GM23338 (cell line): ENCODE results near the gene KIF6. TPM values are rescaled to one million over a fixed set of nuclear protein-coding genes. Genes with fewer than 3 reads are reported as not detected.

ENCODE experiments used
- ATAC-seq: fragments of 200-7000 bp; cut with Tn5 transposase; 3 replicates; pipeline ENCODE4 v1.9.1; 2020
- DNase-seq: peaks from one replicate; pipeline ENCODE4 v3.0.0-alpha.2; 2015; ENCODE audit warnings: low spot score
- H2AFZ ChIP-seq: fragments of 200-600 bp; sonication (generic); 2 replicates; pipeline ENCODE4 v1.8.0; 2016; ENCODE audit warnings: antibody characterized with exemption, mild to moderate bottlenecking, moderate library complexity
- H3F3A ChIP-seq: fragments of 200-600 bp; sonication (generic); replicated peaks from 2 replicates; pipeline ENCODE4 v1.8.0; 2017; ENCODE audit warnings: antibody characterized with exemption, mixed run types, low read depth
- H3K27ac ChIP-seq: fragments of 200-600 bp; sonication (generic); 2 replicates; pipeline ENCODE4 v1.6.1; 2016; ENCODE audit warnings: low read depth
- H3K27me3 ChIP-seq: fragments of 200-600 bp; sonication (generic); 2 replicates; pipeline ENCODE4 v1.8.0; 2016; ENCODE audit warnings: mild to moderate bottlenecking, mixed run types, moderate library complexity; ENCODE audit not compliant: insufficient read depth
- H3K36me3 ChIP-seq: fragments of 200-600 bp; sonication (generic); 2 replicates; pipeline ENCODE4 v1.8.0; 2016; ENCODE audit warnings: mild to moderate bottlenecking; ENCODE audit not compliant: insufficient read depth
- H3K4me1 ChIP-seq: fragments of 200-600 bp; sonication (generic); 2 replicates; pipeline ENCODE4 v1.8.0; 2016; ENCODE audit warnings: mild to moderate bottlenecking, moderate library complexity; ENCODE audit not compliant: insufficient read depth
- H3K4me2 ChIP-seq: fragments of 200-600 bp; sonication (generic); 2 replicates; pipeline ENCODE4 v1.7.1; 2017; ENCODE audit warnings: mixed run types
- H3K4me3 ChIP-seq: fragments of 200-600 bp; sonication (generic); 2 replicates; pipeline ENCODE4 v1.6.1; 2016; ENCODE audit warnings: mixed run types
- H3K79me2 ChIP-seq: fragments of 200-600 bp; sonication (generic); replicated peaks from 2 replicates; pipeline ENCODE4 v1.8.0; 2017; ENCODE audit warnings: mild to moderate bottlenecking; ENCODE audit not compliant: insufficient read depth
- H3K9me2 ChIP-seq: fragments of 200-600 bp; sonication (generic); 2 replicates; pipeline ENCODE4 v1.8.0; 2017; ENCODE audit not compliant: insufficient read depth
- H4K20me1 ChIP-seq: fragments of 200-600 bp; sonication (generic); replicated peaks from 2 replicates; pipeline ENCODE4 v1.8.0; 2017; ENCODE audit warnings: mild to moderate bottlenecking; ENCODE audit not compliant: insufficient read depth
- H3K27ac Mint-ChIP-seq: 2 replicates; pipeline ENCODE4 v1.8.0; 2020; ENCODE audit warnings: inconsistent platforms, mild to moderate bottlenecking, moderate library complexity, mixed read lengths
- H3K27me3 Mint-ChIP-seq: 3 replicates; pipeline ENCODE4 v1.8.0; 2022; ENCODE audit warnings: low read depth, mild to moderate bottlenecking, moderate library complexity, mixed read lengths, inconsistent platforms; ENCODE audit not compliant: insufficient read depth, poor library complexity
- H3K36me3 Mint-ChIP-seq: 3 replicates; pipeline ENCODE4 v1.8.0; 2021; ENCODE audit warnings: low read depth, mild to moderate bottlenecking, inconsistent platforms, moderate library complexity, mixed read lengths
- H3K4me1 Mint-ChIP-seq: 3 replicates; pipeline ENCODE4 v1.8.0; 2020; ENCODE audit warnings: mild to moderate bottlenecking, inconsistent platforms, mixed read lengths
- H3K4me3 Mint-ChIP-seq: 3 replicates; pipeline ENCODE4 v1.8.0; 2021; ENCODE audit warnings: moderate library complexity, mild to moderate bottlenecking, inconsistent platforms, mixed read lengths
- H3K9me3 Mint-ChIP-seq: 3 replicates; pipeline ENCODE4 v1.8.0; 2020; ENCODE audit warnings: moderate library complexity, mild to moderate bottlenecking, inconsistent platforms, mixed read lengths
- CREB1 ChIP-seq: fragments of 250-450 bp; sonication (Bioruptor Pico); IDR thresholded peaks from 2 replicates; pipeline ENCODE4 v1.5.0; 2020; ENCODE audit warnings: low read depth, mild to moderate bottlenecking, moderate library complexity
- EZH2 ChIP-seq: fragments of 200-600 bp; sonication (generic); IDR thresholded peaks from one replicate; pipeline ENCODE4 v1.8.0; 2017; ENCODE audit warnings: antibody characterized with exemption, mild to moderate bottlenecking, low read depth; ENCODE audit not compliant: unreplicated experiment
- EZH2phosphoT487 ChIP-seq: fragments of 200-600 bp; sonication (generic); IDR thresholded peaks from one replicate; pipeline ENCODE4 v1.8.1; 2018; ENCODE audit warnings: antibody characterized with exemption; ENCODE audit not compliant: unreplicated experiment
- JUNB ChIP-seq: IDR thresholded peaks from one replicate; pipeline ENCODE4 v1.6.1; 2016; ENCODE audit warnings: antibody characterized with exemption; ENCODE audit not compliant: unreplicated experiment
- NANOG ChIP-seq: IDR thresholded peaks from 2 replicates; pipeline ENCODE4 v1.6.1; 2016; ENCODE audit warnings: antibody characterized with exemption, borderline replicate concordance
- POLR2AphosphoS5 ChIP-seq: IDR thresholded peaks from 2 replicates; pipeline ENCODE4 v1.6.1; 2016; ENCODE audit warnings: antibody characterized with exemption, low read depth
- STAT1 ChIP-seq: IDR thresholded peaks from one replicate; pipeline ENCODE4 v1.6.1; 2016; ENCODE audit warnings: antibody characterized with exemption; ENCODE audit not compliant: unreplicated experiment
- ZNF114 ChIP-seq: fragments of 250-450 bp; sonication (Bioruptor Pico); IDR thresholded peaks from 2 replicates; pipeline ENCODE4 v1.5.0; 2020; ENCODE audit warnings: mild to moderate bottlenecking, moderate library complexity
- ZNF331 ChIP-seq: fragments of 250-450 bp; sonication (Bioruptor Pico); IDR thresholded peaks from 2 replicates; pipeline ENCODE4 v1.5.0; 2020; ENCODE audit warnings: low read depth, mild to moderate bottlenecking, moderate library complexity
- polyA plus RNA-seq: library from polyadenylated mRNA; unstranded; fragments of >200 nt; fragmentation: Nextera tagmentation; extraction: Ambion mirVana; gene quantifications from 2 replicates; pipeline ENCODE4 v1.2.1, GENCODE V29; 2016
- total RNA-seq: library from RNA; depleted of rRNA; stranded (reverse); fragments of >200 nt; shearing (Covaris generic); gene quantifications from 2 replicates; pipeline ENCODE4 v1.2.3, GENCODE V29; 2014
- TF ChIP-seq, protein P1 (sequence below), 2 experiments: fragments of 200-600 bp in 1 of 2; sonication (generic) in 1 of 2; conservative IDR thresholded peaks; 2 replicates each; pipeline versions ENCODE4 v1.5.1 to v1.6.1; 2016 to 2017; ENCODE audit warnings: antibody characterized with exemption in 2 of 2, low read depth in 2 of 2, mild to moderate bottlenecking in 2 of 2, moderate library complexity in 1 of 2
- TF ChIP-seq, protein P2 (sequence below): IDR thresholded peaks from one replicate; pipeline ENCODE4 v1.6.1; 2018; ENCODE audit warnings: antibody characterized with exemption; ENCODE audit not compliant: unreplicated experiment
- TF ChIP-seq, protein P3 (sequence below): IDR thresholded peaks from 2 replicates; pipeline ENCODE4 v1.6.1; 2016; ENCODE audit warnings: antibody characterized with exemption
- TF ChIP-seq, protein P4 (sequence below): fragments of 250-450 bp; sonication (Bioruptor Pico); IDR thresholded peaks from 2 replicates; pipeline ENCODE4 v1.5.0; 2020; ENCODE audit warnings: mild to moderate bottlenecking, moderate library complexity

KIF6 gene
- total and polyA plus RNA-seq, 2 experiments from 2014 or later, result 0.87 to 1.7 TPM

DNA sequence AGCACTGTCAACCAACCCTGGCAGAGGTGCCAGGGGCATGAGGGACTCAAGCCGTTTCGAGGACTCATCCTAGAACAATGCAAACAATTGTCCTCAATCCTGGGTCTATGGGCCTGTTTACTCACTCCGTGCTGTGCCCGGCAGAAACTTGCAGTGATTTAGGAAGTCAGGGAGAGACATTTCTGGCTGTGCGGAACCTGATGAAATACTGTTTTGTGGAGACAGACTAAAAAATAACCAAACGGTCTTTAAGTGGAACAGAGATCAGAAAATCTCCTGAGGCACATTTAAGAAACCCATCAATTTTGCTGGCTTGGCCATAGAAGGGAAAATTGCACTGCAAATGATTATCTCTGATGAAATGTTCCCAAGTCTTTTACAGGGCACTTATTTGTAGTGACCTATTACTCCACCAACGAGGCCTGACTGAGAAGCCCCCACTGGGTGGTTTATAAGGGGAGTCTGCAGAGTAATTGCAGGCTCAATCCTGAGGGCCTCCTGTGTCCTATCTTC is 322.9 kb downstream of the KIF6 start (continued):
- no peak for TF ChIP-seq CREB1 (CRISPR knock-in tag)
- no peak for TF ChIP-seq ZNF331

DNA sequence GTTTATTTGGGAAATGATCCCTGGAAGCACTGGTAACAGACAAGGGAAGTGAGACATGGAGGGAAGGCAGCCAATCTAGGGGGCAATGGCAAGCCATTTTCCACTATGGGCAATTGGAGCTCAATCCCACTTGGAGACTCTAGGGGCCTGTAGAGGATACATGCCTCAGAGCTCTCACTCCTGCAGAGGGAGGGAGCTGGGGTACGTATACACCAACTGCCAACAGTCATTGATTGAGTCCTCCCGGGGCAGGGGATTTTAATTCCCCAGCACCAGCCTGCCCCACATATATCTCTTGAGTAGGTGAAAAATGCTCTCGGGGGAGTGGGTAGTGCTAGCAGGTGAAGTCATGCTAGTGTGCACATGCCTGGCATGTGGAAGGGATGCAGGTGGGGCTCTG is 323.8 kb downstream of the KIF6 start:
- Mint-ChIP-seq H3K36me3 (no peaks in the 10 kb centered on the region), H3K4me3 (no peak overlapping the region), H3K9me3 (no peaks in the 10 kb centered on the region), H3K27me3 (peaks cover 2% of the 10 kb centered on the region), H3K4me1 (no peaks in the 10 kb centered on the region), H3K27ac (no peak overlapping the region)
- Histone ChIP-seq H3K79me2 (no peaks in the 10 kb centered on the region), H3K27ac (no peak overlapping the region), H3K4me3 (no peak overlapping the region), H3K4me1 (peaks cover 2% of the 10 kb centered on the region; the same call in 1 of the 2 replicates), H3K36me3 (no peaks in the 10 kb centered on the region), H3K4me2 (no peak overlapping the region), H3F3A (no peaks in the 10 kb centered on the region), H2AFZ (no peak overlapping the region), H4K20me1 (no peaks in the 10 kb centered on the region), H3K9me2 (peaks cover 6% of the 10 kb centered on the region; the same call in 1 of the 2 replicates), H3K27me3 (no peaks in the 10 kb centered on the region)
- DNase-seq (no peak), ATAC-seq (no peak)
- no peak for TF ChIP-seq ZNF331
- TF ChIP-seq NANOG, result no peak
- TF ChIP-seq, protein P1, sequence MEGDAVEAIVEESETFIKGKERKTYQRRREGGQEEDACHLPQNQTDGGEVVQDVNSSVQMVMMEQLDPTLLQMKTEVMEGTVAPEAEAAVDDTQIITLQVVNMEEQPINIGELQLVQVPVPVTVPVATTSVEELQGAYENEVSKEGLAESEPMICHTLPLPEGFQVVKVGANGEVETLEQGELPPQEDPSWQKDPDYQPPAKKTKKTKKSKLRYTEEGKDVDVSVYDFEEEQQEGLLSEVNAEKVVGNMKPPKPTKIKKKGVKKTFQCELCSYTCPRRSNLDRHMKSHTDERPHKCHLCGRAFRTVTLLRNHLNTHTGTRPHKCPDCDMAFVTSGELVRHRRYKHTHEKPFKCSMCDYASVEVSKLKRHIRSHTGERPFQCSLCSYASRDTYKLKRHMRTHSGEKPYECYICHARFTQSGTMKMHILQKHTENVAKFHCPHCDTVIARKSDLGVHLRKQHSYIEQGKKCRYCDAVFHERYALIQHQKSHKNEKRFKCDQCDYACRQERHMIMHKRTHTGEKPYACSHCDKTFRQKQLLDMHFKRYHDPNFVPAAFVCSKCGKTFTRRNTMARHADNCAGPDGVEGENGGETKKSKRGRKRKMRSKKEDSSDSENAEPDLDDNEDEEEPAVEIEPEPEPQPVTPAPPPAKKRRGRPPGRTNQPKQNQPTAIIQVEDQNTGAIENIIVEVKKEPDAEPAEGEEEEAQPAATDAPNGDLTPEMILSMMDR (conservative IDR thresholded peaks at IDR 0.05; ENCODE audit: low read depth in 2 of 2), result no peak
- TF ChIP-seq JUNB, result no peak
- no peak for TF ChIP-seq ZNF114 (CRISPR knock-in tag)
- TF ChIP-seq, protein P2, sequence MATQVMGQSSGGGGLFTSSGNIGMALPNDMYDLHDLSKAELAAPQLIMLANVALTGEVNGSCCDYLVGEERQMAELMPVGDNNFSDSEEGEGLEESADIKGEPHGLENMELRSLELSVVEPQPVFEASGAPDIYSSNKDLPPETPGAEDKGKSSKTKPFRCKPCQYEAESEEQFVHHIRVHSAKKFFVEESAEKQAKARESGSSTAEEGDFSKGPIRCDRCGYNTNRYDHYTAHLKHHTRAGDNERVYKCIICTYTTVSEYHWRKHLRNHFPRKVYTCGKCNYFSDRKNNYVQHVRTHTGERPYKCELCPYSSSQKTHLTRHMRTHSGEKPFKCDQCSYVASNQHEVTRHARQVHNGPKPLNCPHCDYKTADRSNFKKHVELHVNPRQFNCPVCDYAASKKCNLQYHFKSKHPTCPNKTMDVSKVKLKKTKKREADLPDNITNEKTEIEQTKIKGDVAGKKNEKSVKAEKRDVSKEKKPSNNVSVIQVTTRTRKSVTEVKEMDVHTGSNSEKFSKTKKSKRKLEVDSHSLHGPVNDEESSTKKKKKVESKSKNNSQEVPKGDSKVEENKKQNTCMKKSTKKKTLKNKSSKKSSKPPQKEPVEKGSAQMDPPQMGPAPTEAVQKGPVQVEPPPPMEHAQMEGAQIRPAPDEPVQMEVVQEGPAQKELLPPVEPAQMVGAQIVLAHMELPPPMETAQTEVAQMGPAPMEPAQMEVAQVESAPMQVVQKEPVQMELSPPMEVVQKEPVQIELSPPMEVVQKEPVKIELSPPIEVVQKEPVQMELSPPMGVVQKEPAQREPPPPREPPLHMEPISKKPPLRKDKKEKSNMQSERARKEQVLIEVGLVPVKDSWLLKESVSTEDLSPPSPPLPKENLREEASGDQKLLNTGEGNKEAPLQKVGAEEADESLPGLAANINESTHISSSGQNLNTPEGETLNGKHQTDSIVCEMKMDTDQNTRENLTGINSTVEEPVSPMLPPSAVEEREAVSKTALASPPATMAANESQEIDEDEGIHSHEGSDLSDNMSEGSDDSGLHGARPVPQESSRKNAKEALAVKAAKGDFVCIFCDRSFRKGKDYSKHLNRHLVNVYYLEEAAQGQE, result no peak
- TF ChIP-seq, protein P3, sequence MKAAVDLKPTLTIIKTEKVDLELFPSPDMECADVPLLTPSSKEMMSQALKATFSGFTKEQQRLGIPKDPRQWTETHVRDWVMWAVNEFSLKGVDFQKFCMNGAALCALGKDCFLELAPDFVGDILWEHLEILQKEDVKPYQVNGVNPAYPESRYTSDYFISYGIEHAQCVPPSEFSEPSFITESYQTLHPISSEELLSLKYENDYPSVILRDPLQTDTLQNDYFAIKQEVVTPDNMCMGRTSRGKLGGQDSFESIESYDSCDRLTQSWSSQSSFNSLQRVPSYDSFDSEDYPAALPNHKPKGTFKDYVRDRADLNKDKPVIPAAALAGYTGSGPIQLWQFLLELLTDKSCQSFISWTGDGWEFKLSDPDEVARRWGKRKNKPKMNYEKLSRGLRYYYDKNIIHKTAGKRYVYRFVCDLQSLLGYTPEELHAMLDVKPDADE, result no peak
- no peak for TF ChIP-seq POLR2AphosphoS5
- TF ChIP-seq CREB1 (CRISPR knock-in tag), result no peak
- no peak for TF ChIP-seq EZH2
- TF ChIP-seq EZH2phosphoT487, result no peak
- no peak for TF ChIP-seq STAT1
- TF ChIP-seq, protein P4, sequence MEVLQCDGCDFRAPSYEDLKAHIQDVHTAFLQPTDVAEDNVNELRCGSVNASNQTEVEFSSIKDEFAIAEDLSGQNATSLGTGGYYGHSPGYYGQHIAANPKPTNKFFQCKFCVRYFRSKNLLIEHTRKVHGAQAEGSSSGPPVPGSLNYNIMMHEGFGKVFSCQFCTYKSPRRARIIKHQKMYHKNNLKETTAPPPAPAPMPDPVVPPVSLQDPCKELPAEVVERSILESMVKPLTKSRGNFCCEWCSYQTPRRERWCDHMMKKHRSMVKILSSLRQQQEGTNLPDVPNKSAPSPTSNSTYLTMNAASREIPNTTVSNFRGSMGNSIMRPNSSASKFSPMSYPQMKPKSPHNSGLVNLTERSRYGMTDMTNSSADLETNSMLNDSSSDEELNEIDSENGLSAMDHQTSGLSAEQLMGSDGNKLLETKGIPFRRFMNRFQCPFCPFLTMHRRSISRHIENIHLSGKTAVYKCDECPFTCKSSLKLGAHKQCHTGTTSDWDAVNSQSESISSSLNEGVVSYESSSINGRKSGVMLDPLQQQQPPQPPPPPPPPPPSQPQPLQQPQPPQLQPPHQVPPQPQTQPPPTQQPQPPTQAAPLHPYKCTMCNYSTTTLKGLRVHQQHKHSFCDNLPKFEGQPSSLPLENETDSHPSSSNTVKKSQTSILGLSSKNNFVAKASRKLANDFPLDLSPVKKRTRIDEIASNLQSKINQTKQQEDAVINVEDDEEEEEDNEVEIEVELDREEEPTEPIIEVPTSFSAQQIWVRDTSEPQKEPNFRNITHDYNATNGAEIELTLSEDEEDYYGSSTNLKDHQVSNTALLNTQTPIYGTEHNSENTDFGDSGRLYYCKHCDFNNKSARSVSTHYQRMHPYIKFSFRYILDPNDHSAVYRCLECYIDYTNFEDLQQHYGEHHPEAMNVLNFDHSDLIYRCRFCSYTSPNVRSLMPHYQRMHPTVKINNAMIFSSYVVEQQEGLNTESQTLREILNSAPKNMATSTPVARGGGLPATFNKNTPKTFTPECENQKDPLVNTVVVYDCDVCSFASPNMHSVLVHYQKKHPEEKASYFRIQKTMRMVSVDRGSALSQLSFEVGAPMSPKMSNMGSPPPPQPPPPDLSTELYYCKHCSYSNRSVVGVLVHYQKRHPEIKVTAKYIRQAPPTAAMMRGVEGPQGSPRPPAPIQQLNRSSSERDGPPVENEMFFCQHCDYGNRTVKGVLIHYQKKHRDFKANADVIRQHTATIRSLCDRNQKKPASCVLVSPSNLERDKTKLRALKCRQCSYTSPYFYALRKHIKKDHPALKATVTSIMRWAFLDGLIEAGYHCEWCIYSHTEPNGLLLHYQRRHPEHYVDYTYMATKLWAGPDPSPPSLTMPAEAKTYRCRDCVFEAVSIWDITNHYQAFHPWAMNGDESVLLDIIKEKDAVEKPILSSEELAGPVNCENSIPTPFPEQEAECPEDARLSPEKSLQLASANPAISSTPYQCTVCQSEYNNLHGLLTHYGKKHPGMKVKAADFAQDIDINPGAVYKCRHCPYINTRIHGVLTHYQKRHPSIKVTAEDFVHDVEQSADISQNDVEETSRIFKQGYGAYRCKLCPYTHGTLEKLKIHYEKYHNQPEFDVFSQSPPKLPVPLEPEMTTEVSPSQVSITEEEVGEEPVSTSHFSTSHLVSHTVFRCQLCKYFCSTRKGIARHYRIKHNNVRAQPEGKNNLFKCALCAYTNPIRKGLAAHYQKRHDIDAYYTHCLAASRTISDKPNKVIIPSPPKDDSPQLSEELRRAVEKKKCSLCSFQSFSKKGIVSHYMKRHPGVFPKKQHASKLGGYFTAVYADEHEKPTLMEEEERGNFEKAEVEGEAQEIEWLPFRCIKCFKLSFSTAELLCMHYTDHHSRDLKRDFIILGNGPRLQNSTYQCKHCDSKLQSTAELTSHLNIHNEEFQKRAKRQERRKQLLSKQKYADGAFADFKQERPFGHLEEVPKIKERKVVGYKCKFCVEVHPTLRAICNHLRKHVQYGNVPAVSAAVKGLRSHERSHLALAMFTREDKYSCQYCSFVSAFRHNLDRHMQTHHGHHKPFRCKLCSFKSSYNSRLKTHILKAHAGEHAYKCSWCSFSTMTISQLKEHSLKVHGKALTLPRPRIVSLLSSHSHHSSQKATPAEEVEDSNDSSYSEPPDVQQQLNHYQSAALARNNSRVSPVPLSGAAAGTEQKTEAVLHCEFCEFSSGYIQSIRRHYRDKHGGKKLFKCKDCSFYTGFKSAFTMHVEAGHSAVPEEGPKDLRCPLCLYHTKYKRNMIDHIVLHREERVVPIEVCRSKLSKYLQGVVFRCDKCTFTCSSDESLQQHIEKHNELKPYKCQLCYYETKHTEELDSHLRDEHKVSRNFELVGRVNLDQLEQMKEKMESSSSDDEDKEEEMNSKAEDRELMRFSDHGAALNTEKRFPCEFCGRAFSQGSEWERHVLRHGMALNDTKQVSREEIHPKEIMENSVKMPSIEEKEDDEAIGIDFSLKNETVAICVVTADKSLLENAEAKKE, result no peak
